Effector memory CD8-positive, alpha-beta T cell (primary cell): ENCODE measurements around the gene CDC42BPB.

Experiments
- ATAC-seq: fragments of 150-1000 bp; cut with Tn5 transposase; replicated peaks from 2 replicates; pipeline ENCODE4 v1.10.0; 2021; ENCODE audit warnings: mild to moderate bottlenecking, moderate library complexity
- DNase-seq, 3 experiments: peaks; one replicate each; pipeline ENCODE4 v3.0.0; 2021
- H3K27ac Mint-ChIP-seq, 2 donors: one replicate each; pipeline ENCODE4 v1.8.0; 2022; ENCODE audit warnings: mild to moderate bottlenecking in 2 of 2, mixed read lengths in 2 of 2, moderate library complexity in 2 of 2
- H3K27me3 Mint-ChIP-seq, 2 donors: one replicate each; pipeline ENCODE4 v1.8.0; 2022; ENCODE audit warnings: mixed read lengths in 2 of 2
- H3K36me3 Mint-ChIP-seq: one replicate; pipeline ENCODE4 v1.8.0; 2022; ENCODE audit warnings: mild to moderate bottlenecking, moderate library complexity, mixed read lengths; ENCODE audit not compliant: insufficient read depth
- H3K4me1 Mint-ChIP-seq, 2 donors: one replicate each; pipeline ENCODE4 v1.8.0; 2022; ENCODE audit warnings: low read depth in 2 of 2, mixed read lengths in 2 of 2
- H3K4me3 Mint-ChIP-seq, 2 donors: one replicate each; pipeline ENCODE4 v1.8.0; 2022; ENCODE audit warnings: mild to moderate bottlenecking in 2 of 2, mixed read lengths in 2 of 2, moderate library complexity in 2 of 2
- H3K9me3 Mint-ChIP-seq, 2 donors: one replicate each; pipeline ENCODE4 v1.8.0; 2022; ENCODE audit warnings: mixed read lengths in 2 of 2

The CDC42BPB gene

GRCh38 chr14:102923201-102923924 lies 134.0 kb downstream of the CDC42BPB start:
- peaks cover 18 to 22% of the 10 kb centered on the region in 2 donors for H3K27me3 Mint-ChIP-seq
- H3K4me3 Mint-ChIP-seq, result peak overlapping the region; percentile 50 to 62
- H3K9me3 Mint-ChIP-seq, result no peaks in the 10 kb centered on the region
- ATAC-seq (no peak), DNase-seq (no peak)
- peaks cover 0 to 9% of the 10 kb centered on the region in 2 donors for H3K4me1 Mint-ChIP-seq
- peaks cover 3% of the 10 kb centered on the region for H3K36me3 Mint-ChIP-seq
- H3K27ac Mint-ChIP-seq, result peak overlapping the region in 1 of 2 donors; percentile 11

GRCh38 chr14:102922490-102923200 lies 134.7 kb downstream of the CDC42BPB start, which contains the start of gene AMN:
Gene AMN, plus strand, starts transcription at chr14:102922663. Its CDS starts 26 bp downstream, at chr14:102922689.
- peak within 1 kb of the TSS; percentile 50 to 62 for H3K4me3 Mint-ChIP-seq
- peaks cover 3% of the 10 kb centered on the region for H3K36me3 Mint-ChIP-seq

GRCh38 chr14:102920998-102921304 lies 136.4 kb downstream of the CDC42BPB start:
- Mint-ChIP-seq H3K4me3 (no peak overlapping the region), H3K27ac (no peak overlapping the region), H3K4me1 (peaks cover 0 to 8% of the 10 kb centered on the region in 2 donors), H3K27me3 (peaks cover 5 to 9% of the 10 kb centered on the region in 2 donors), H3K36me3 (no peaks in the 10 kb centered on the region), H3K9me3 (no peaks in the 10 kb centered on the region)
- no peak for DNase-seq
- no peak for ATAC-seq

More at GRCh38 chr14:102922490-102923200, 134.7 kb downstream of the CDC42BPB start, which contains the start of gene AMN:
- H3K9me3 Mint-ChIP-seq, result no peaks in the 10 kb centered on the region
- no peak for DNase-seq
- peaks cover 18 to 21% of the 10 kb centered on the region in 2 donors for H3K27me3 Mint-ChIP-seq
- ATAC-seq, result peak; percentile 37
- peak within 1 kb of the TSS in 1 of 2 donors; percentile 11 for H3K27ac Mint-ChIP-seq
- H3K4me1 Mint-ChIP-seq, result peaks cover 0 to 9% of the 10 kb centered on the region in 2 donors

GRCh38 chr14:102920273-102920997 lies 136.9 kb downstream of the CDC42BPB start:
- H3K9me3 Mint-ChIP-seq, result no peaks in the 10 kb centered on the region
- DNase-seq, result no peak
- peaks cover 0 to 6% of the 10 kb centered on the region in 2 donors for H3K4me1 Mint-ChIP-seq
- ATAC-seq, result no peak
- no peaks in the 10 kb centered on the region for H3K36me3 Mint-ChIP-seq
- no peak overlapping the region for H3K4me3 Mint-ChIP-seq
- H3K27me3 Mint-ChIP-seq, result peaks cover under 1 to 4% of the 10 kb centered on the region in 2 donors
- no peak overlapping the region for H3K27ac Mint-ChIP-seq

GRCh38 chr14:102918438-102918837 lies 138.9 kb downstream of the CDC42BPB start:
- Mint-ChIP-seq H3K4me3 (no peak overlapping the region), H3K36me3 (no peaks in the 10 kb centered on the region), H3K4me1 (peaks cover 0 to 2% of the 10 kb centered on the region in 2 donors), H3K27me3 (no peaks in the 10 kb centered on the region), H3K27ac (no peak overlapping the region), H3K9me3 (no peaks in the 10 kb centered on the region)
- no peak for DNase-seq
- ATAC-seq, result no peak

GRCh38 chr14:102917469-102918211 lies 139.7 kb downstream of the CDC42BPB start:
- Mint-ChIP-seq H3K27ac (peak overlapping the region in 1 of 2 donors; percentile 49), H3K4me3 (no peak overlapping the region), H3K27me3 (no peaks in the 10 kb centered on the region), H3K9me3 (no peaks in the 10 kb centered on the region), H3K4me1 (no peaks in the 10 kb centered on the region), H3K36me3 (no peaks in the 10 kb centered on the region)
- DNase-seq (peak; percentile 52 to 61 (median 59)), ATAC-seq (peak; percentile 59)

GRCh38 chr14:102917056-102917385 lies 140.3 kb downstream of the CDC42BPB start:
- ATAC-seq (peak; percentile 38), DNase-seq (no peak)
- H3K9me3 Mint-ChIP-seq, result no peaks in the 10 kb centered on the region
- no peaks in the 10 kb centered on the region for H3K4me1 Mint-ChIP-seq
- H3K27me3 Mint-ChIP-seq, result no peaks in the 10 kb centered on the region
- no peak overlapping the region for H3K4me3 Mint-ChIP-seq
- peak overlapping the region in 1 of 2 donors; percentile 49 for H3K27ac Mint-ChIP-seq
- H3K36me3 Mint-ChIP-seq, result no peaks in the 10 kb centered on the region

GRCh38 chr14:102916347-102917055 lies 140.8 kb downstream of the CDC42BPB start:
- Mint-ChIP-seq H3K36me3 (no peaks in the 10 kb centered on the region), H3K27me3 (no peaks in the 10 kb centered on the region), H3K4me3 (no peak overlapping the region), H3K9me3 (no peaks in the 10 kb centered on the region), H3K27ac (no peak overlapping the region), H3K4me1 (no peaks in the 10 kb centered on the region)
- DNase-seq (no peak), ATAC-seq (no peak)

- DNase-seq (no peak), ATAC-seq (no peak)
- Mint-ChIP-seq H3K4me3 (no peak overlapping the region), H3K9me3 (no peaks in the 10 kb centered on the region), H3K36me3 (peaks cover under 1% of the 10 kb centered on the region), H3K27ac (no peak overlapping the region), H3K27me3 (no peaks in the 10 kb centered on the region), H3K4me1 (no peaks in the 10 kb centered on the region)
These were observed 141.8 kb downstream of the CDC42BPB start for GRCh38 chr14:102915292-102916110.

- H3K4me1 Mint-ChIP-seq, result no peaks in the 10 kb centered on the region
- no peak overlapping the region for H3K4me3 Mint-ChIP-seq
- no peaks in the 10 kb centered on the region for H3K27me3 Mint-ChIP-seq
- peaks cover 7% of the 10 kb centered on the region for H3K36me3 Mint-ChIP-seq
- ATAC-seq (no peak), DNase-seq (no peak)
- H3K9me3 Mint-ChIP-seq, result no peaks in the 10 kb centered on the region
- no peak overlapping the region for H3K27ac Mint-ChIP-seq
These were observed 142.7 kb downstream of the CDC42BPB start for GRCh38 chr14:102914474-102915291.

GRCh38 chr14:102913341-102914211 lies 143.8 kb downstream of the CDC42BPB start:
- no peaks in the 10 kb centered on the region for H3K4me1 Mint-ChIP-seq
- ATAC-seq (no peak), DNase-seq (no peak)
- H3K9me3 Mint-ChIP-seq, result no peaks in the 10 kb centered on the region
- no peak overlapping the region for H3K4me3 Mint-ChIP-seq
- peak overlapping the region; percentile 26 to 52 for H3K27ac Mint-ChIP-seq
- peaks cover 7% of the 10 kb centered on the region for H3K36me3 Mint-ChIP-seq
- H3K27me3 Mint-ChIP-seq, result no peaks in the 10 kb centered on the region
